GM23248 (cell line): Measurements from ENCODE around the gene SLC44A2. TPM values are rescaled to one million over a fixed set of nuclear protein-coding genes. Genes with fewer than 3 reads are reported as not detected.

Source experiments
- DNase-seq: peaks from one replicate; pipeline ENCODE4 v3.0.0-alpha.2; 2015
- H2AFZ ChIP-seq: fragments of 200-600 bp; sonication (generic); 2 replicates; pipeline ENCODE4 v1.6.1; 2016; ENCODE audit warnings: antibody characterized with exemption
- H3F3A ChIP-seq: fragments of 200-600 bp; sonication (generic); 2 replicates; pipeline ENCODE4 v1.6.1; 2016; ENCODE audit warnings: mild to moderate bottlenecking, antibody characterized with exemption, mixed run types; ENCODE audit not compliant: insufficient read depth
- H3K27ac ChIP-seq: fragments of 200-600 bp; sonication (generic); 2 replicates; pipeline ENCODE4 v1.5.1; 2016; ENCODE audit warnings: mild to moderate bottlenecking
- H3K27me3 ChIP-seq: fragments of 200-600 bp; sonication (generic); replicated peaks from 2 replicates; pipeline ENCODE4 v1.6.1; 2016; ENCODE audit warnings: mild to moderate bottlenecking; ENCODE audit not compliant: insufficient read depth
- H3K36me3 ChIP-seq: fragments of 200-600 bp; sonication (generic); 2 replicates; pipeline ENCODE4 v1.6.1; 2016; ENCODE audit warnings: low read depth, mild to moderate bottlenecking
- H3K4me1 ChIP-seq: fragments of 200-600 bp; sonication (generic); 2 replicates; pipeline ENCODE4 v1.6.1; 2016; ENCODE audit warnings: mild to moderate bottlenecking; ENCODE audit not compliant: insufficient read depth
- H3K4me2 ChIP-seq: fragments of 200-600 bp; sonication (generic); one replicate; pipeline ENCODE4 v1.6.1; 2016; ENCODE audit warnings: mild to moderate bottlenecking; ENCODE audit not compliant: unreplicated experiment
- H3K4me3 ChIP-seq: fragments of 200-600 bp; sonication (generic); 2 replicates; pipeline ENCODE4 v1.5.1; 2016; ENCODE audit warnings: mild to moderate bottlenecking
- H3K79me2 ChIP-seq: fragments of 200-600 bp; sonication (generic); 2 replicates; pipeline ENCODE4 v1.6.1; 2016; ENCODE audit warnings: mild to moderate bottlenecking; ENCODE audit not compliant: insufficient read depth
- H3K9ac ChIP-seq: fragments of 200-600 bp; sonication (generic); 2 replicates; pipeline ENCODE4 v1.6.1; 2016; ENCODE audit warnings: mild to moderate bottlenecking
- H3K9me2 ChIP-seq: fragments of 200-600 bp; sonication (generic); 2 replicates; pipeline ENCODE4 v1.6.1; 2016; ENCODE audit warnings: mixed run types, mild to moderate bottlenecking, moderate library complexity; ENCODE audit not compliant: insufficient read depth
- H3K9me3 ChIP-seq: fragments of 200-600 bp; sonication (generic); one replicate; pipeline ENCODE4 v1.6.1; 2017; ENCODE audit warnings: low read depth
- H4K20me1 ChIP-seq: fragments of 200-600 bp; sonication (generic); 2 replicates; pipeline ENCODE4 v1.6.0; 2016; ENCODE audit not compliant: insufficient read depth
- EZH2 ChIP-seq: fragments of 200-600 bp; sonication (generic); IDR thresholded peaks from 2 replicates; pipeline ENCODE4 v1.6.1; 2018; ENCODE audit warnings: antibody characterized with exemption, mild to moderate bottlenecking; ENCODE audit not compliant: insufficient read depth, poor library complexity, severe bottlenecking
- EZH2phosphoT487 ChIP-seq: fragments of 200-600 bp; sonication (generic); IDR thresholded peaks from 2 replicates; pipeline ENCODE4 v1.6.1; 2018; ENCODE audit warnings: antibody characterized with exemption, moderate library complexity, mild to moderate bottlenecking, low read depth; ENCODE audit not compliant: insufficient read depth
- WGBS, 2 experiments: methylation state at CpG; one replicate each; pipeline ENCODE4 v1.1.6; 2015 to 2017; ENCODE audit warnings: low lambda C conversion rate in 2 of 2, low coverage in 1 of 2; ENCODE audit errors: missing lambda C conversion rate in 2 of 2; 5-methylcytosine and 5-hydroxymethylcytosine counted together
- in situ Hi-C: fragments of 300-500 bp; cut with MboI; formaldehyde crosslinking; loops from 2 replicates; pipeline ENCODE4 v1.15.0; 2020
- polyA plus RNA-seq: library from polyadenylated mRNA; unstranded; fragments of >200 nt; fragmentation: Nextera tagmentation; extraction: Ambion mirVana; gene quantifications from 2 replicates; pipeline ENCODE4 v1.2.1, GENCODE V29; 2016
- total RNA-seq: library from RNA; depleted of rRNA; stranded (reverse); fragments of >200 nt; shearing (Covaris generic); gene quantifications from 2 replicates; pipeline ENCODE4 v1.2.3, GENCODE V29; 2014

SLC44A2 gene
- total and polyA plus RNA-seq, 2 experiments from 2014 or later: 17.4 to 44.5 TPM

DNA sequence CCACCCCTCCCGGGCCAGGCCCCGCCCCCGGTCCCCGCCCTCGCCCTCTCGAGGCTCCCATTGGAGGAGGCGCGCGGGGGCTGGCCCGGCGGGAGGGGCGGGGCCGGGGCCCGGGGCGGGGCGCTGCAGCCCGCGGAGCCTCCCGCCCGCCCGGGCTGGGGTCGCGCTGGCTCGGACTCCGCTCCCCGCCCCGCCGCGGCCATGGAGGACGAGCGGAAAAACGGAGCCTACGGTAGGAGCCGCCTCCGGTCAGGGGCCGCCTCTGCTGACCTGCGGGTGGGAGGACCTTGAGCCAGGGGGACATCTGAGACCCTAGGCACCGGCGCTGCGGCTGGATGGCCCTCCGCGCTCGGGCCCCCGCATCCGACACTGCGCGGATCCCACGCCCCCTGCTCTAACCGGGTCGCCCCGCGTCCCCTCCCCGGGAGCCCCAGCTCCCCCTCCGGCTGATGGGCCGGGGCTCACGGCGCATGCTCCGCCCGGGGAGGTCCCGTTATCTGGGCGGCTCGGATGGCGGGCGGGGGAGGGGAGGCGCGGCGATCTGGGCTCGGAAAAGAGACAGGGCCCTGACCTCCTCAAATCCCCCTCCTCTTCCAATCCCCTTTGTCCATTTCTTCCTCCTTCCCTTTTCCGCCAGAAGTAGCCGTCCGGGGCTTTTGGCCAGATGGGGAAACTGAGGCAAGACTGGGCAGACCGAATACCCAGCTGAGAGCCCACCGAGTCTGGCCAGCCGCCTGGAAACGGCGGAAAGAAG, 22.8 kb upstream of the SLC44A2 start:
- Histone ChIP-seq H3K79me2 (no peaks in the 10 kb centered on the region), H3K36me3 (no peaks in the 10 kb centered on the region), H3K9me2 (no peaks in the 10 kb centered on the region), H3K27ac (no peak overlapping the region), H3K4me2 (peak overlapping the region; percentile 100), H4K20me1 (no peaks in the 10 kb centered on the region), H3K4me3 (peak overlapping the region; percentile 99), H2AFZ (peak overlapping the region; percentile 100), H3F3A (no peaks in the 10 kb centered on the region), H3K27me3 (0 out of 2 replicates have a peak, but pooled peaks cover 3% of the 10 kb centered on the region), H3K4me1 (0 out of 2 replicates have a peak, but pooled peaks cover 3% of the 10 kb centered on the region), H3K9ac (peak overlapping the region; percentile 91), H3K9me3 (no peaks in the 10 kb centered on the region)
- TF ChIP-seq EZH2phosphoT487: no peak
- TF ChIP-seq EZH2: no peak
- in situ Hi-C loops: no loop called here
- peak; percentile 89 for DNase-seq
- 1% methylated on average over 28 to 40 of the region's 76 CpGs for WGBS, 2 experiments

DNA sequence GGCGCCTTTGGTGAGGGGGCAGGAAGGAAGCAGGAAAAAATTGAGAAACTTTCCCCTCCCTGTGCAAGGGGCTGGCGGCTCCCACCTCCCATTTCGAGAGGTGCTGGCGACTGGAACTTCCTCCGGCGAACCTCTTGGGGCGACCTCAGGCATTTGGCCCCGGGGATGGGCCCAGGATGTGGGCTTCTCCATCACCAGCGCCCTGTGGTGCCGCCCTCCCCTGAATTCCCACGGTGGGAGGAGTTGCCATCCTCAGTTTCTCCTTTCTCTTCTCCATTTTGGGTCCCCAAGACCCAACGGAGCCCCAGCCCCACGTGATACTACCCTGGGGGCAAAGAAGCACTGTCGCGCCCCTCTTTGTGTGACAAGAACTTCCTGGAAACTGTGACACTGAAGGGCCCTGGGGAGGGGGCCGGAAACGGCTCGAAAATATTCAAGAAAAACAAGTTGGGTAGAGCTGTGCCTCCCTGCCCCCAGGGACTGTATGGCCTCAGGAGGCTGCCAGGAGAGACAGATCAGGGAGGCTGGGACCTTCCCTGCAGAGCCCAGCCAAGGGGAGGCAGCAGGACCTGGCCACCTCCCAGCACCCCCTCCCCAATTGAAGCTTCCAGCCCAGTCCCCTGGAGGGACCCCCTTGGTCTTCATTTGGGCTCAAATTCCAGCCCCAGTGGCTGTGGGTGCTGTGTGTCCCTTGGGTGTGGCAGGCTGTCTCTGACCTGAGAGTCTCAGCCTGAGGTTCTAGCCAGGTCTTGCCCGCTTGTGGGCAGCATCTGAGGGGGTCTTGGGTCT, 22.1 kb upstream of the SLC44A2 start:
- peak overlapping the region; percentile 100 for H2AFZ ChIP-seq
- no peaks in the 10 kb centered on the region for H3F3A ChIP-seq
- no peaks in the 10 kb centered on the region for H3K9me3 ChIP-seq
- no peaks in the 10 kb centered on the region for H3K36me3 ChIP-seq
- TF ChIP-seq EZH2: no peak
- no peak for TF ChIP-seq EZH2phosphoT487
- H3K9me2 ChIP-seq: no peaks in the 10 kb centered on the region
- peak overlapping the region; percentile 99 for H3K4me3 ChIP-seq
- peak overlapping the region; percentile 100 for H3K4me2 ChIP-seq
- WGBS, 2 experiments: 27 to 35% methylated on average over 19 of the region's 19 CpGs
- H3K27me3 ChIP-seq: 0 out of 2 replicates have a peak, but pooled peaks cover 3% of the 10 kb centered on the region
- DNase-seq: no peak
- H4K20me1 ChIP-seq: no peaks in the 10 kb centered on the region
- no peaks in the 10 kb centered on the region for H3K79me2 ChIP-seq
- H3K9ac ChIP-seq: peak overlapping the region; percentile 91
- H3K27ac ChIP-seq: no peak overlapping the region
- in situ Hi-C loops: no loop called here
- H3K4me1 ChIP-seq: 0 out of 2 replicates have a peak, but pooled peaks cover 3% of the 10 kb centered on the region

DNA sequence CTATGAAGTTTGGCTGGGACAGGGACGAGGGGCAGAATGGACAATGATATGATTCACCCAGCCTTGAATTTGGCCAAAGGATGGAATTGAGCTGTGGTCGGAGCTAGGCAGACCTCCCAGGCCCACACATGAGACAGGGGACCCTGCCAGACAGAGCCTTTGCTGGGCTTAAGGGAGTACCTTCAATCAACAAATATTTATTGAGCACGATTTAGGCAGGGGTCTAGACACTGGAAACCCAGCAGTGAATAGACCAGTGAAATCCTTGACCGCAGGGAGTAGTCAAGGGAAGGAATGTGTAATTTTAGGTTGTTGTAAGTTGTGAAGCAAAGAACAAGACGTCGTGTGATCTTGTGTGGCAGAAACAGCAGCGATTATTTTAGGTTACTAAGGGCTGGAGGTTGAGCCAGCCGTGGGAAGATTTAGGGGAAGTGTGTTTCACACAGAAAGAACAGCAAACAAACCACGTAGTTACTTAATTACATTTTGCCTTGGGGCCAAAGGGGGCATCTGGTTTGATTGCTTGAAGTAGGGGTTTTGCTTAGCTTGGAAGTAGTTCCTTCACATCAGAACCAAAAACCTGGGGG, 21.4 kb upstream of the SLC44A2 start:
- 62 to 63% methylated on average over 9 of the region's 9 CpGs for WGBS, 2 experiments
- Histone ChIP-seq H2AFZ (no peak overlapping the region), H3K4me1 (0 out of 2 replicates have a peak, but pooled peaks cover 3% of the 10 kb centered on the region), H3K27ac (no peak overlapping the region), H3K27me3 (0 out of 2 replicates have a peak, but pooled peaks cover 3% of the 10 kb centered on the region), H3K9me2 (no peaks in the 10 kb centered on the region), H3K79me2 (no peaks in the 10 kb centered on the region), H3K4me3 (no peak overlapping the region), H3K9ac (no peak overlapping the region), H4K20me1 (no peaks in the 10 kb centered on the region), H3F3A (no peaks in the 10 kb centered on the region), H3K4me2 (no peak overlapping the region), H3K9me3 (no peaks in the 10 kb centered on the region), H3K36me3 (no peaks in the 10 kb centered on the region)
- in situ Hi-C loops: no loop called here
- no peak for DNase-seq
- no peak for TF ChIP-seq EZH2
- TF ChIP-seq EZH2phosphoT487: no peak

DNA sequence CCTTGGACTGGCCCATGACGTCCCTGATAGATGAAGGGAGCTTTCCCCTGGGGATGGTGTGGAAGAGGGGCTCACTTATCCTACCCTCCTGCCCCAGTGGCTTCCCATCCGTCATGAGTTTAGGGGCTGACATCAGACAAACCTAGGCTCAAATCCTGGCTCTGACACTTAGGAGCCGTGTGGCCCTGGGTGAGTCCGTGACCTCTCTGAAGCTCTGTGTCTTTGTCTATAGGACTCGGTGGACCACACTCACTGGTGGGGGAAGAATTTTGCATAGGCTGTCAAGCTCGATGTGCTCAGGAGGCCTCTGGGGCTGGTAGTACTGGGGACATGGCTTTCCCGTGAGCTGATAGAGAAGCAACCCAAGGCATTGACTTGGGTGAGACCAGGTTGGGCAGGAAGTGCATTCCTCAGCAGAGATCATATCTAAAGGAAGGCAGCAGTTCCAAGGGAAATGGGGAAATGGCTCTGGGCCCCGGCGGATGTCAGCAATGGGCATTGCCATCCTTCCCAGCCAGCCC, 20.8 kb upstream of the SLC44A2 start:
- H3K9me3 ChIP-seq: no peaks in the 10 kb centered on the region
- H3K36me3 ChIP-seq: no peaks in the 10 kb centered on the region
- 0 out of 2 replicates have a peak, but pooled peaks cover 3% of the 10 kb centered on the region for H3K4me1 ChIP-seq
- no peaks in the 10 kb centered on the region for H3K9me2 ChIP-seq
- no peak for TF ChIP-seq EZH2
- no peak for TF ChIP-seq EZH2phosphoT487
- WGBS, 2 experiments: 92 to 93% methylated on average over 9 of the region's 9 CpGs
- H3F3A ChIP-seq: no peaks in the 10 kb centered on the region
- H3K9ac ChIP-seq: no peak overlapping the region
- H3K27me3 ChIP-seq: 0 out of 2 replicates have a peak, but pooled peaks cover 3% of the 10 kb centered on the region
- no peak for DNase-seq
- no peaks in the 10 kb centered on the region for H4K20me1 ChIP-seq
- H3K79me2 ChIP-seq: no peaks in the 10 kb centered on the region
- H3K27ac ChIP-seq: no peak overlapping the region
- in situ Hi-C loops: no loop called here
- H3K4me3 ChIP-seq: no peak overlapping the region
- H3K4me2 ChIP-seq: no peak overlapping the region
- no peak overlapping the region for H2AFZ ChIP-seq
